H1 (cell line): ENCODE measurements around the gene ARHGEF19. TPM values are rescaled to one million over a fixed set of nuclear protein-coding genes. Genes with fewer than 3 reads are reported as not detected.

ENCODE experiments used
- CTCF ChIA-PET: fragments of 300-600 bp; sonication (Branson Sonifier 250); formaldehyde crosslinking; loops from one replicate; lab custom pipeline; 2021; ENCODE audit not compliant: partially characterized antibody; lab: Charles Lee
- POLR2A ChIA-PET: fragments of 300-600 bp; sonication (Branson Sonifier 250); formaldehyde crosslinking; loops from one replicate; lab custom pipeline; 2021; ENCODE audit warnings: inconsistent platforms; ENCODE audit not compliant: partially characterized antibody; lab: Charles Lee
- DNase-seq, 2 experiments: peaks; one replicate each; pipeline versions ENCODE4 v3.0.0 to v3.0.0-alpha.2; 2010 to 2022; ENCODE audit warnings: low spot score in 2 of 2, low read depth in 1 of 2, mixed read lengths in 1 of 2
- FAIRE-seq: peaks from 2 replicates; lab custom pipeline; 2011; peaks lifted over from hg19 to GRCh38; lab: Jason Lieb, UNC
- H2AFZ ChIP-seq: 2 replicates; pipeline ENCODE4 v1.8.1; 2012; ENCODE audit warnings: low read length, inconsistent platforms
- H2AK5ac ChIP-seq: 2 replicates; pipeline ENCODE4 v1.6.1; 2013; ENCODE audit warnings: low read depth, low read length
- H2BK120ac ChIP-seq: replicated peaks from 2 replicates; pipeline ENCODE3; 2013; ENCODE audit warnings: low read depth, low read length, inconsistent platforms
- H2BK12ac ChIP-seq: 2 replicates; pipeline ENCODE4 v1.6.1; 2013; ENCODE audit warnings: low read depth, low read length
- H2BK15ac ChIP-seq: 2 replicates; pipeline ENCODE4 v1.6.1; 2013; ENCODE audit warnings: low read length
- H2BK20ac ChIP-seq: 2 replicates; pipeline ENCODE4 v1.6.1; 2013; ENCODE audit warnings: low read length
- H2BK5ac ChIP-seq: 2 replicates; pipeline ENCODE4 v1.6.1; 2013; ENCODE audit warnings: low read depth, low read length
- H3K14ac ChIP-seq: 2 replicates; pipeline ENCODE4 v1.6.1; 2013; ENCODE audit warnings: inconsistent platforms; ENCODE audit not compliant: insufficient read length
- H3K18ac ChIP-seq: 2 replicates; pipeline ENCODE4 v1.6.1; 2013; ENCODE audit warnings: low read length; ENCODE audit errors: extremely low read depth
- H3K23ac ChIP-seq: 2 replicates; pipeline ENCODE4 v1.6.1; 2013; ENCODE audit warnings: inconsistent platforms; ENCODE audit not compliant: insufficient read length
- H3K23me2 ChIP-seq: 2 replicates; pipeline ENCODE4 v1.6.1; 2013; ENCODE audit warnings: low read depth, low read length
- H3K27ac ChIP-seq: 2 replicates; pipeline ENCODE4 v1.6.1; 2011; ENCODE audit warnings: low read depth, low read length, inconsistent platforms
- H3K27me3 ChIP-seq, 4 experiments: replicated peaks in 1 of 4; 1 replicate in 1 of 4; 2 replicates in 3 of 4; pipeline versions ENCODE4 v1.6.1 to v1.8.1; 2011 to 2013; ENCODE audit warnings: low read length in 3 of 4, mild to moderate bottlenecking in 3 of 4, inconsistent platforms in 2 of 4, mixed read lengths in 2 of 4, moderate library complexity in 1 of 4; ENCODE audit not compliant: control insufficient read depth in 3 of 4, insufficient read depth in 3 of 4; ENCODE audit errors: extremely low read depth in 1 of 4
- H3K36me3 ChIP-seq, 4 experiments: 2 replicates each; pipeline versions ENCODE4 v1.6.1 to v1.8.1; 2011 to 2013; ENCODE audit warnings: mild to moderate bottlenecking in 4 of 4, low read length in 3 of 4, moderate library complexity in 2 of 4, control low read depth in 1 of 4, inconsistent platforms in 1 of 4; ENCODE audit not compliant: insufficient read depth in 4 of 4, control insufficient read depth in 2 of 4
- H3K4ac ChIP-seq: replicated peaks from 2 replicates; pipeline ENCODE3; 2013; ENCODE audit warnings: low read length, low read depth, mixed read lengths, inconsistent platforms; ENCODE audit not compliant: insufficient read length
- H3K4me1 ChIP-seq, 4 experiments: replicated peaks in 1 of 4; 1 replicate in 1 of 4; 2 replicates in 3 of 4; pipeline versions ENCODE4 v1.6.1 to v1.8.1; 2011 to 2013; ENCODE audit warnings: low read length in 3 of 4, inconsistent platforms in 2 of 4, mixed read lengths in 1 of 4; ENCODE audit not compliant: insufficient read depth in 4 of 4, control insufficient read depth in 3 of 4
- H3K4me2 ChIP-seq, 2 experiments: 2 replicates each; pipeline versions ENCODE4 v1.6.1 to v1.8.1; 2011 to 2013; ENCODE audit warnings: low read depth in 2 of 2, low read length in 2 of 2, control low read depth in 1 of 2, inconsistent platforms in 1 of 2, mild to moderate bottlenecking in 1 of 2; ENCODE audit not compliant: insufficient read depth in 1 of 2
- H3K4me3 ChIP-seq, 4 experiments: fragments of 200-600, 300-600 bp in 1 of 4; sonication (generic), shearing (Covaris generic), sonication (Bioruptor Twin) in 1 of 4; 2 replicates each; pipeline versions ENCODE4 v1.5.1 to v1.8.1; 2011 to 2016; ENCODE audit warnings: low read length in 4 of 4, low read depth in 3 of 4, control low read depth in 2 of 4, inconsistent platforms in 2 of 4, mild to moderate bottlenecking in 2 of 4, mixed read lengths in 1 of 4, moderate library complexity in 1 of 4; ENCODE audit not compliant: insufficient read depth in 2 of 4; ENCODE audit errors: extremely low read depth in 1 of 4
- H3K56ac ChIP-seq: replicated peaks from 2 replicates; pipeline ENCODE3; 2013; ENCODE audit warnings: low read depth, mild to moderate bottlenecking, mixed read lengths, low read length, inconsistent platforms; ENCODE audit not compliant: insufficient read length
- H3K79me1 ChIP-seq: 2 replicates; pipeline ENCODE4 v1.6.1; 2013; ENCODE audit warnings: low read depth, low read length, control low read depth
- H3K79me2 ChIP-seq, 2 experiments: 2 replicates each; pipeline versions ENCODE4 v1.6.1 to v1.8.1; 2012 to 2013; ENCODE audit warnings: low read length in 2 of 2, mild to moderate bottlenecking in 2 of 2, inconsistent platforms in 1 of 2; ENCODE audit not compliant: insufficient read depth in 2 of 2, control insufficient read depth in 1 of 2
- H3K9ac ChIP-seq, 4 experiments: replicated peaks in 1 of 4; 1 replicate in 1 of 4; 2 replicates in 3 of 4; pipeline versions ENCODE4 v1.6.1 to v1.8.1; 2011 to 2013; ENCODE audit warnings: low read depth in 3 of 4, low read length in 3 of 4, control low read depth in 2 of 4, mild to moderate bottlenecking in 2 of 4, moderate library complexity in 2 of 4, inconsistent platforms in 1 of 4; ENCODE audit errors: extremely low read depth in 1 of 4
- H3K9me3 ChIP-seq, 2 experiments: 2 replicates each; pipeline versions ENCODE4 v1.6.1 to v1.8.1; 2012 to 2013; ENCODE audit warnings: mild to moderate bottlenecking in 2 of 2, moderate library complexity in 2 of 2, control low read depth in 1 of 2, inconsistent platforms in 1 of 2, low read depth in 1 of 2, low read length in 1 of 2, mixed read lengths in 1 of 2; ENCODE audit not compliant: insufficient read depth in 2 of 2
- H4K20me1 ChIP-seq, 2 experiments: replicated peaks in 1 of 2; 2 replicates each; pipeline versions ENCODE3 to v1.8.1; 2011 to 2013; ENCODE audit warnings: inconsistent platforms in 2 of 2, low read length in 2 of 2, mild to moderate bottlenecking in 1 of 2; ENCODE audit not compliant: insufficient read depth in 2 of 2, control insufficient read depth in 1 of 2
- H4K5ac ChIP-seq: 2 replicates; pipeline ENCODE4 v1.6.1; 2013; ENCODE audit warnings: low read length, low read depth, mixed read lengths, inconsistent platforms; ENCODE audit not compliant: insufficient read length
- H4K8ac ChIP-seq: 2 replicates; pipeline ENCODE4 v1.8.0; 2013; ENCODE audit warnings: mild to moderate bottlenecking, moderate library complexity, low read length, inconsistent platforms; ENCODE audit not compliant: insufficient read depth; ENCODE audit errors: extremely low read depth
- H4K91ac ChIP-seq: replicated peaks from 2 replicates; pipeline ENCODE3; 2013; ENCODE audit warnings: low read length, mixed read lengths, inconsistent platforms; ENCODE audit not compliant: insufficient read length
- CBX8 ChIP-seq: fragments of 300-800, 300-1000 bp; sonication (generic); IDR thresholded peaks from 2 replicates; pipeline ENCODE4 v1.7.1; 2016; ENCODE audit warnings: low read depth, low read length, borderline replicate concordance
- E2F6 ChIP-seq: IDR thresholded peaks from 2 replicates; pipeline ENCODE4 v1.6.1; 2012; ENCODE audit warnings: inconsistent platforms
- HDAC6 ChIP-seq: IDR thresholded peaks from one replicate; pipeline ENCODE4 v1.7.1; 2012; ENCODE audit warnings: low read depth, mild to moderate bottlenecking, inconsistent platforms, low read length, moderate library complexity
- MAFK ChIP-seq: IDR thresholded peaks from 2 replicates; pipeline ENCODE4 v1.6.1; 2012; ENCODE audit warnings: low read depth, mild to moderate bottlenecking, improper control_type of control experiment, low read length
- POU5F1 ChIP-seq: IDR thresholded peaks from 2 replicates; pipeline ENCODE4 v1.6.1; 2011; ENCODE audit warnings: low read depth, mild to moderate bottlenecking, low read length, moderate library complexity
- TAF1 ChIP-seq: IDR thresholded peaks from 2 replicates; pipeline ENCODE4 v1.6.1; 2011; ENCODE audit warnings: mild to moderate bottlenecking, low read depth, low read length
- WGBS, 2 experiments: shearing (Covaris generic) in 1 of 2; methylation state at CpG; one replicate each; pipeline versions ENCODE4 v1.1.6 to v1.1.7; 2013 to 2015; ENCODE audit warnings: low lambda C conversion rate in 2 of 2, mixed read lengths in 2 of 2, inconsistent platforms in 1 of 2, low coverage in 1 of 2, missing lambda C conversion rate in 1 of 2; ENCODE audit not compliant: insufficient replicate concordance in 2 of 2, insufficient coverage in 1 of 2, insufficient read length in 1 of 2; ENCODE audit errors: extremely low coverage in 1 of 2, missing lambda C conversion rate in 1 of 2; 5-methylcytosine and 5-hydroxymethylcytosine counted together
- polyA plus RNA-seq, 7 experiments: library from polyadenylated mRNA; depleted of rRNA in 3 of 7; stranded (reverse) in 5 of 7; unstranded in 2 of 7; fragments of >200 nt in 5 of 7; fragments of 200-250 nt in 2 of 7; gene quantifications; 1 replicate in 5 of 7; 2 replicates in 1 of 7; 4 replicates in 1 of 7; pipeline versions ENCODE4 v1.2.1 to v1.2.3, GENCODE V29; 2011 to 2013; ENCODE audit warnings: missing spikeins in 2 of 7, mixed read lengths in 2 of 7
- total RNA-seq: library from RNA; stranded (reverse); fragmentation: NEBNext Ultra II Directional; extraction: Animal tissue kit (Norgen Biotek cat#: 25700); gene quantifications from 2 replicates; pipeline ENCODE4 v1.2.1, GENCODE V29; 2021

ARHGEF19 gene
- total and polyA plus RNA-seq, 2 of the 8 experiments (the other 6 are each of a cell fraction or from before 2014, with no cell fraction given): 47.5 to 56.4 TPM

DNA sequence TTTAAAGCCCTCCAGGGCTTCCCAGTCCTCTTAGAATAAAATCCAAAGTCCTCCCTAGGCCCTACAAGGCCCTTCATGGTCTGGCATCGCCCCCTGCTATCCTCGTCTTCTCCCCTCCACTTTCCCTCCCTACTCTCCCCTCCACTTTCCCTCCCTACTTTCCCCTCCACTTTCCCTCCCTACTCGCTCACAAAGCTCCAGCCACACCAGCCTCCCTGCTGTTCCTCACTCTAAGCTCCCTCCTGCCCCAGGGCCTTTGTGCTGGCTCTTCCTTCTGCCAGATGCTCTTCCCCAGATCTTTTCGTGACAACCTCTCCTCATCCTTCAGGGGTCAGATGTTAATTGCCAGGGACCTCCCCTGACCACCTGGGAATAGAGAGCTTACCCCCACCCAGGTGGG, 12.8 kb downstream of the ARHGEF19 start:
- H3K23ac ChIP-seq: no peak overlapping the region
- H3K23me2 ChIP-seq: no peaks in the 10 kb centered on the region
- H3K79me2 ChIP-seq: no peaks in the 10 kb centered on the region
- no peak overlapping the region for H2BK20ac ChIP-seq
- no peak overlapping the region for H4K5ac ChIP-seq
- no peak overlapping the region for H3K14ac ChIP-seq
- H3K4me1 ChIP-seq: no peaks in the 10 kb centered on the region
- no peak overlapping the region for H3K9ac ChIP-seq
- H2AFZ ChIP-seq: no peak overlapping the region
- no peak overlapping the region for H2BK120ac ChIP-seq
- H2AK5ac ChIP-seq: no peak overlapping the region
- TF ChIP-seq MAFK (no peak), E2F6 (no peak), POU5F1 (no peak), TAF1 (no peak), HDAC6 (no peak), CBX8 (no peak)
- H3K79me1 ChIP-seq: peaks cover 2% of the 10 kb centered on the region; the same call in 1 of the 2 replicates
- H3K4me3 ChIP-seq: no peak overlapping the region
- no peak overlapping the region for H4K91ac ChIP-seq
- no peaks in the 10 kb centered on the region for H3K27me3 ChIP-seq
- H3K36me3 ChIP-seq: peaks cover 13 to 37% (median 26%) of the 10 kb centered on the region in 4 experiments; a peak in 7 of 8 replicates
- H3K4ac ChIP-seq: no peak overlapping the region
- DNase-seq (no peak), FAIRE-seq (no peak)
- 80 to 100% methylated on average over 1 to 4 of the region's 4 CpGs for WGBS, 2 experiments
- POLR2A ChIA-PET: interaction anchor here (0.8 to 2.0 kb wide), 10 partner anchors 8 to 53 kb away, joined by 3 to 10 read pairs (median 4); partner anchors contain the start of gene EPHA2
- H2BK12ac ChIP-seq: no peak overlapping the region
- H3K56ac ChIP-seq: no peak overlapping the region
- no peaks in the 10 kb centered on the region for H3K9me3 ChIP-seq
- H4K8ac ChIP-seq: no peak overlapping the region
- H3K18ac ChIP-seq: no peak overlapping the region
- H3K4me2 ChIP-seq: no peak overlapping the region
- peaks cover 0 to 3% of the 10 kb centered on the region in 2 experiments for H4K20me1 ChIP-seq
- H2BK15ac ChIP-seq: no peak overlapping the region
- no peak overlapping the region for H2BK5ac ChIP-seq
- CTCF ChIA-PET: interaction anchor here (0.6 to 7.6 kb wide), 9 partner anchors 10 to 434 kb away, joined by 3 to 45 read pairs (median 5); partner anchors contain the start of gene ARHGEF19
- no peak overlapping the region for H3K27ac ChIP-seq
